Measurements from ENCODE around the gene NCOA7. TPM values are rescaled to one million over a fixed set of nuclear protein-coding genes. Genes with fewer than 3 reads are reported as not detected.

NCOA7 gene
- total and polyA plus RNA-seq, 9 donors: 10.9 to 54.1 (median 30.7) TPM

GRCh38 chr6:125951323-125951722 lies 160.6 kb downstream of the NCOA7 start:
- H3K27me3 ChIP-seq: no peaks in the 10 kb centered on the region
- no peak overlapping the region for H3K27ac ChIP-seq
- DNase-seq: no peak
- no peaks in the 10 kb centered on the region for H3K9me3 ChIP-seq
- TF ChIP-seq POLR2A (IDR thresholded peaks at IDR 0.05) (no peak), EP300 (IDR thresholded peaks at IDR 0.05) (no peak), CTCF (IDR thresholded peaks at IDR 0.05) (no peak)
- WGBS, 3 donors: 78 to 81% (median 79%) methylated on average over 1 of the region's 1 CpG
- no peaks in the 10 kb centered on the region for H3K4me1 ChIP-seq (ENCODE audit: insufficient read depth)
- intact Hi-C loops (cut with DNase I): no loop called here
- no peak overlapping the region for H3K4me3 ChIP-seq
- no peaks in the 10 kb centered on the region for H3K36me3 ChIP-seq

GRCh38 chr6:125952764-125953501 lies 162.2 kb downstream of the NCOA7 start:
- H3K9me3 ChIP-seq: no peaks in the 10 kb centered on the region
- H3K27ac ChIP-seq: no peak overlapping the region
- 79 to 81% (median 80%) methylated on average over 7 of the region's 7 CpGs for WGBS, 3 donors
- H3K4me3 ChIP-seq: no peak overlapping the region
- H3K36me3 ChIP-seq: no peaks in the 10 kb centered on the region
- H3K27me3 ChIP-seq: no peaks in the 10 kb centered on the region
- intact Hi-C loops (cut with DNase I): no loop called here
- TF ChIP-seq EP300 (IDR thresholded peaks at IDR 0.05) (no peak), POLR2A (IDR thresholded peaks at IDR 0.05) (no peak), CTCF (IDR thresholded peaks at IDR 0.05) (no peak)
- no peak for DNase-seq
- peaks cover 1% of the 10 kb centered on the region for H3K4me1 ChIP-seq (ENCODE audit: insufficient read depth)

- Histone ChIP-seq H3K27ac (no peak overlapping the region), H3K36me3 (no peaks in the 10 kb centered on the region), H3K4me1 (ENCODE audit: insufficient read depth) (peaks cover 6% of the 10 kb centered on the region), H3K4me3 (no peak overlapping the region), H3K9me3 (no peaks in the 10 kb centered on the region), H3K27me3 (no peaks in the 10 kb centered on the region)
- intact Hi-C loops (cut with DNase I): no loop called here
- WGBS, 3 donors: 64 to 72% (median 72%) methylated on average over 11 of the region's 11 CpGs
- TF ChIP-seq CTCF (IDR thresholded peaks at IDR 0.05) (no peak), POLR2A (IDR thresholded peaks at IDR 0.05) (no peak), EP300 (IDR thresholded peaks at IDR 0.05) (no peak)
- DNase-seq: no peak
Measured at GRCh38 chr6:125953502-125953875, 162.7 kb downstream of the NCOA7 start.

- Histone ChIP-seq H3K27ac (no peak overlapping the region), H3K4me3 (no peak overlapping the region), H3K27me3 (no peaks in the 10 kb centered on the region), H3K36me3 (no peaks in the 10 kb centered on the region), H3K9me3 (no peaks in the 10 kb centered on the region), H3K4me1 (ENCODE audit: insufficient read depth) (peaks cover 8% of the 10 kb centered on the region)
- intact Hi-C loops (cut with DNase I): loop anchor here in 1 of 4 donors (5.0 kb wide), 1 partner anchor 163 kb away; the partner anchor contains the start of gene NCOA7
- TF ChIP-seq POLR2A (IDR thresholded peaks at IDR 0.05) (no peak), EP300 (IDR thresholded peaks at IDR 0.05) (no peak), CTCF (IDR thresholded peaks at IDR 0.05) (no peak)
- 41 to 55% (median 50%) methylated on average over 5 of the region's 5 CpGs for WGBS, 3 donors
- no peak for DNase-seq
Measured at GRCh38 chr6:125954735-125955339, 164.1 kb downstream of the NCOA7 start.
